Measurements from ENCODE around the gene IDS.
A peak's percentile ranks its signal among the peaks of the same experiment; 100 is the strongest.
"Not testable (repeated sequence)": the region's sequence is repeated elsewhere in the genome, so short reads cannot be mapped to it uniquely, and the experiment has no call there.

IDS gene

DNA sequence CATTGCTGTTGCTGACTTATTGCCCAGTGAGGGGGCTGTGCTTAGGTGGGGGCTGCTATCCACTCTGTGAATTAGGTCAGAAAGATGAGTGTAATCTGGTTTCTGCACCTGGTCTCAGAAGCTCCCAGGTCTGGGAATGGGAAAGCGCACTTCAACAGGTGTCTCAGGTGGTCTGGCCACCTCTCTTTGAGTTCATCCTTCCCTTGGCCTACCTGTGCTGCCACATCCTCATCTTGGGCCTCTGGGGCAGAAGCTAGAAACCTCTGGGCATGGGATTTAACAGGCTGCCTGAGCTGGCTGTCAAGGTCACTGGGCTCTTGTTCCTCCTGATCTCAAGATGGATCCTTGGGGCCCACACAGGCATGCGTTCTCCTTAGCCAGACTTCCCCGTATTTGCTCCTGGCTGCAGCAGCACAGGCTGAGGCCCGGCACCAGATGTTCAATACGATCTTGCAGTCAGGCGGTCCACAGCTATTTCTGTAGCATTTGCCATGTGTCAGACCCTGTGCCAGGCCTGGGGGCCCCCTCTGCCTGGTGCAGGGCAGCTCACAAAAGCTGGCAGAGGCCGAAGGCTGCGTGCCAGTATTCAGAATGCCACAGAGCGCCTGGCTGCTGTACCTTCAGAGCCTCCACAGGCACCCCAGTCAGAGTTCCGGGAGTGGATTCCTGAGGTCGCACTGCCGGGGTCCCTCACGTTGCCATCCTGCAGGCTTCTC is 21.4 kb upstream of the IDS start:
- not testable (repeated sequence) for DNase-seq

DNA sequence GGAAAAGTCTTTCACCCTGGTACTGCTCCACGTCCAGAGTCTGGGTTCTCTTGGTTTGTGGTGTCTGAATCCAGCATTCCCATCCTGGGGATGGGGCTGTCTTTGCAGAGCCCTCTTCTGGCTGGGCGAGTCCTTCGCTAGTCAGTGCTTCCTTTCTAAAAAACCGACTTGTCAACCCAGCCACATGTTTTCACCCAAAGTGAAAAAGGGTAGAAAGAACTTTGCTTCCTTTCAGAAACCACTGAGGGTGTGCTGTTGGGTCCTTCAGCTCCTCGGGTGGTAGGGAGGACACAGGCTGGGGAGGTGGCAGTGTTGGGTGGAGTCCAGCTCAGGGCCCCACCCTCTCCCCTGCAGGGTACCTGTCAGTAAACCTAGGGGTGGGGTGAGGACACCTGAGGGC is 20.8 kb upstream of the IDS start:
- DNase-seq = peak in 1 of 5 donors; percentile 71

DNA sequence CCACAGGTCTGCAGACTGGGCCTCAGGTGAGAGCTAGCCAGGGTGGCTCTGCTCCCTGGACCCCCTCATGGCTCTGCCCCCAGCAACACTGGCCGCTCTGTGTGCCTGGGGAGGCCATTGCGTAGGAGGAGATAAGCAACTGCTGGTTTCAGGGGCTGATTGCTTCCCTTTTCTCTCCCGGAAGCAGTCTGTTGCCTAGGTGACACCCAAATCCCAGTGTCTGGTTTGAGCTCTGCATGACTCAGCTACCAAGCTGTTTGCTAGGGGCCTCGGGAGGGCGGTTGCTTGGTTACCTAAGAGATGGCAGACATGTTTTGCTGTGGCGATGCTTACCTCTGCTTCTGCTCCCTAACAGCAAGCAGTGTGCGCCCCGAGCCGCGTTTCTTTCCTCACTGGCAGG is 20.3 kb upstream of the IDS start:
- DNase-seq = peak; percentile 55 to 77 (median 64)

DNA sequence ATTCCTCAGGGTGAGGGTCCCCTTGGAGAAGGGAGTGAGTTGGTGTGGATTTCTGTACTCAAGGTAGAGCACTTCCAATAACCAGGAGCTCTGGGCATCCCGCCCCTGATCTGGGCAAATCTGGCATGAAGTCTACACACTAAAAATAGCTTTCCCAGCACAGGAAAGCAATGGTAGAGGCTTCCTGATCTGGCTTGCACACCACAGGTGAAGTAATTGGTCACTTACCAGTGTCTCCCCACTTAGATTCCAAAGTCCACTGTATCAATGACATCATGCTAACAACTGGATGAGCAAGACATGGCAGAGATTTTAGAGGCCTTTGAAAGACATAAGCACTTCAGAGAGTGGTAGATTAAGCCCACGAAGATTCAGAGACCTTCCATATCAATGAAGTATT is 17.8 kb upstream of the IDS start:
- DNase-seq = no peak

DNA sequence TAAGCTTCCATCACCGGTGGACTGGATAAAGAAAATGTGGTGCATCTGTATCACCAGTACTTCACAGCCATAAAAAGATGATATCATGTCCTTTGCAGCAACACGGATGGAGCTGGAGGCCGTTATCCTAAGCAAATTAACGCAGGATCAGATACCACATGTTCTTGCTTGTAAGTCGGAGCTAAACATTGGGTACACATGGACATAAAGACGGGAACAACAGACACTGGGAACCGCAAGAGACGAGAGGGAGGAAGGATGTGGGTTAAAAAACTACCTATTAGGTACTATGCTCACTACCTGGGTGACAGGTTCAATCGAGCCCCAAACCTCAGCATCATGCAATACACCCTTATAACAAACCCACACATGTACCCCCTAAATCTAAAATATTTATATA is 16.3 kb upstream of the IDS start:
- DNase-seq = peak in 1 of 5 donors; percentile 33

DNA sequence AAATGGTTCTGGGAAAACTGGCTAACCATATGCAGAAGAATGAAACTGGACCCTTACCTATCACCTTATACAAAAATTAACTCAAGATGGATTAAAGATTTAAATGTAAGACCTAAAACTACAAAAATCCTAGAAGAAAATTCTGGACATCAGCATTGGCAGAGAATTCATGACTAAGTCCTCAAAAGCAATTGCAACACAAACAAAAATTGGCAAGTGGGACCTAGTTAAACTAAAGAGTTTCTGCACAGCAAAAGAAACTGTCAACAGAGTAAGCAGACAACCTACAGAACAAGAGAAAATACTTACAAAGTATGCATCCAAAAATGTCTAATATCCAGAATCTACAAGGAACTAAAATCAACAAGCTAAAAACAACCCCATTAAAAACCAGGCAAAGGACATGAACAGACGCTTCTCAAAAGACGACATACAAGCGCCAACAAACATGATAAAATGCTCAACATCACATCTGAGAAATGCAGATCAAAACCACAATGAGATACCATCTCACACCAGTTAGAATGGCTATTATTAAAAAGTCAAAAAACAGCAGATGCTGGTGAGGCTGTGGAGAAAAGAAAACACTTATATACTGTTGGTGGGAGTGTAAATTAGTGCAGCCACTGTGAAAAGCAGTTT is 15.7 kb upstream of the IDS start:
- DNase-seq = not testable (repeated sequence)

DNA sequence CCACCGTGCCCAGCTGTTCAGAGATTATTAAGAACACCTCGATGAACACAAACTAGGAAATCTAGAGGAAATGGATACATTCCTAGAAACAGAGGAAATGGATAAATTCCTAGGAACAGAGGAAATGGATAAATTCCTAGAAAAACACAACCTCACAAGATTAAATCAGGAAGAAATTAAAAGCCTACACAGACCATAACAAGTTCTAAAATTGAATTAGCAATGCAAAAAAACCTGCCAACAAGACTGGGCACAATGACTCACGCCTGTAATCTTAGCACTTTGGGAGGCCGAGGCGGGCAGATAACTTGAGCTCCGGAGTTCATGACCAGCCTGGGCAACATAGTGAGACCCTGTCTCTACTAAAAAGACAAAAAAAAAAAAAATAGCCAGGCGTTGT is 13.1 kb upstream of the IDS start:
- DNase-seq = no peak

DNA sequence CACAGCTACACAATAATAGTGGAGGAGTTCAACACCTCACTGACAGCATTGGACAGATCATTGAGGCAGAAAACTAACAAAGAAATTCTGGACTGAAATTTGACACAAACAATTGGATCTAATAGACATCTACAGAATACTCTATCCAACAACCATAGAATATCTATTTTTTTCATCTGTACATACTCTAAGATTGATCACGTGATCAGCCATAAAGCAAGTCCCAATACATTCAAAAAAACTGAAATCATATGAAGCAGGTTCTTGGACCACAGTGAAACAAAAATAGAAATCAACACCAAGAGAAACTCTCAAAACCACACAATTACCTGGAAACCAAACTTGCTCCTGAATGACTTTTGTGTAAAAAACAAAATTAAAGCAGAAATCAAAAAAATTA is 12.2 kb upstream of the IDS start:
- DNase-seq = no peak

DNA sequence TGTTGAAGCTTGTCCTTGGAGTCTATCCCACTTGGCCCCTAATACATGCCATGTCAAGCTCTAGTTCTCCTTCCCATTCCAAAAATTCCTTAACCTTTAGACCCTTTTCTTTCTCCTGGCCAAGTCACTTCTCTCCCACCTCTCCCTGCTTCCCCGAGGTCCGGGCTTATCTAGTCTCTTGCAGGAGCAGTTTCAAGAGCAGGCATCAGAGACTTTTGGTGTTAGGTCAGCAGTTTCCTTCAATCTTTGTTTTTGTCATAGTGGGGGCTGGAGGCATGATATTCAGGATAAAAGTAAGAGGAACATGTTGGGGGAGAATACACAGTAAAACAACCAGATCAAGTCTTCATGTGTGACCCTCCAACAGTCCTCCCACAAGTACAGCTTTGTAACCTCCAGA is 11.5 kb upstream of the IDS start:
- no peak for DNase-seq

DNA sequence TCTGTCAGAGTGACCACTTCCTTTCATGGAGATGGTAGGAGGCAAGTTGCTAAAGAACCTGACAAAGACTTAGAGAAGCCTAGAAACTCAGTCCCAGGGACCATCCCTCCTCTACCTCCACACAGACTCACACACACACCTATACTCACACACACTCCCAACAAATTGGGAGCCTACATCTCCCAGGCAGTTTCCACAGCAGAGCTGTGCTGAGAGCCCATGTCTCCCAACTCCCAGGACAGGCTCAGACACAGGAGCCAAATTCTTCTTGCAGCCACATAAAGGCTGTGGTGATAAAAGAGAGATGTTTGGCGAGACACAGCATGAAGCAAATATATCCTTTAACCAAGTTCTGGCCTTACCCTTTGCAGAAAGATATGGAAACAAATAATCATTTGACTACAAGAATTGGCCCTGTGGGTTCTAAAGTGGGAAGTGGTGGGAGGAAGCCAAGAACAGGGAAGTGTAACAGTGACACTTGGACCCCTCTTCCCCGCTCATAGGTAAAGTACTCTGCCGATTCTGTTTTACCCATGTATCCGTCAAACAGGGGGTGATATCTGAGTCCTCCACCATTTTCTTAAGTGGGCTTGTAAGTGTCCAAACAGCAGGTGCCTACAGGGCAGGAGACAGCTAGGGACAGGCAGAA is 11.0 kb upstream of the IDS start:
- no peak for DNase-seq

DNA sequence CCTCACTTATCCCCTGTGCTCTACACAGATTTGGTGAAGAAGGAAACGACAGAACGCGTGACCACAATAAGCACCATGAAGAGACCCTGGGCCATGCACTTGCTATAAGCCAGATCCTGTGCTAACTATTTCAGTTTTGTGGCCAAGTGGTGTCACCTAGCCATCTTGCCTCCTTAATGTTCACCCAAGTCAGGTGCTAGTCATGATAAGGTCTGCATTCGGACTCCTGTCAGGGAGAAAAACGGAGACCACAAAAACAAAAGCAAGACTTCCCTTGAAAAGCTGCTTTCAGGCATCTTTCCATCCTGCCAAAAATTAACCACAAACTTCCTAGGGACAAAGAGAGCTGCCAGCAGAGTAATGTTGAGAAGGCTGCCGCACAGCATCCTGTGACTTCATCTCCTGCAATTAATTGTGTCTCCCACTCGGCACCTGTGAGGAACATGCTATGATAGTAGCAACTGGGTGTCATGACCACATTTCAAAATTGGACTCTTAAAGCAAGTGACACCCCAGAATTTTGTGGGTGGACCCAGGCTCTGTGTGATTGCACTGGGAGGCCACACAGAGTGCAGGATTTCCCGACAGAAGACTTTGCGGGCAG is 8.8 kb upstream of the IDS start:
- DNase-seq = no peak

DNA sequence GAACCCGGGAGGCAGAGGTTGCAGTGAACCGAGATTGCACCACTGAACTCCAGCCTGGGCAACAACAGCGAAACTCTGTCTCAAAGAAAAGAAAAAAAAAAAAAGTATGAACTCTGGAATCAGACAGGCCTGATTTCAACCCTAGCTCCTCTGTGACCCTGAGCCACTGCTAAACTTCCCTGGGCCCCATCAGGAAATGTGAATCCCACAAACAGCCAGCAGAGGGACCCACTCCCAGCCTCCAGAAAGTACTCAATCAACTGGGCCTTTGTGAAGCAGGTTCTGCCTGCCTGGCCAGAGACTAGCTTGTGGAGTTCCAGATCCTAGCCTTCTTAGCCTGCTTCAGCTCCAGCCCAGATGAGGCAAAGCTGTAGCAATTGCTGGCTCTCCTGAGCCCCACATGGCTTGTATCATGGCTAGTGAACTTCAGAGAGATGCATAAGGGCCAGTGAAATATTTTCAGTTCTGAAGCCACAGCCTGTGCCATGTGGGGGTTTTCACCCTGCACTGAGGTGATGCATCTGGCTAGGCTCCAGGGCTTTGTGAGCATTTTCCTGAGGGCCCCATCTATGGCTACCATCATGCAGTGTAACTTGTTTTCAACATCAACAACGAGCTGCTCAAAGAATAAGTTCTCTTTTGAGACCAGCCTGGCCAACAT is 7.2 kb upstream of the IDS start:
- peak; percentile 26 to 57 (median 39) for DNase-seq

DNA sequence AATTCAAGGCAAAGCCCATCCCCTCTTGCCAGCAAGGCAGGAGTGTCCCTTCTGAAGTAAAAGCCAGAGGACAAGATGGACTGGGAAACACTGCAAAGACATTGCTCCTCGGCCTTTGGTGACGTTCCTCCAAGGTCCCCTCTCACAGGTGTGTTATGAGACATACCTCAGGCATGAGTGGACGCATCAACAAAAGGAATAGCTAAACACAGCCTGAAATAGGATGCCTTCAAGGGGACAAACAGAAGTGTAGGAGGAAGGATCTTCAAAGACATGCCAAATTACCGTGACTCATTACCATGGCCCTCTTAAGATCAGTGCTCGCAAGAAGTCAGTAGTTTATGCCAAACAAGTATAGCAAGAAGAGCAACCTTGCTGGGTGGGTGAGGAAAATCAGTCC is 6.0 kb upstream of the IDS start:
- DNase-seq = no peak

DNA sequence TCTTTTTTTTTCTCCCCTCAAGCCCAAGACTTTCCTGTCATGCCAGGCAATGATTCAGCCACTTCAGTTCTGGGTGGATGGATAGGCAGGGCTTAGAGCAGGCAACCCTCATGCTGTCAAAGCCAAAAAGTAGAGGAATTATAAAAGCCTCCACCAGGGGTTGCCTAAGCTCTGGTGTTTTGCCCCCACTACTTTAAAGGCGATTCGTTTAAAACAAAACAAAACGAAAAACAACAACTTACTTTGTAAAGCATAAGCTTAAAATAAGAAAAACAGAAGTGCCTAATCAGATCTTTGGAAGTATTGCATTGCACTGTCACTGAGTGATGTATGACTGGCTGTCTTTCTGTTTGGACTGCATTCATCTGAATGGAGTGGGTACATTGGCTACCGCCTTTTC is 5.3 kb upstream of the IDS start:
- no peak for DNase-seq

DNA sequence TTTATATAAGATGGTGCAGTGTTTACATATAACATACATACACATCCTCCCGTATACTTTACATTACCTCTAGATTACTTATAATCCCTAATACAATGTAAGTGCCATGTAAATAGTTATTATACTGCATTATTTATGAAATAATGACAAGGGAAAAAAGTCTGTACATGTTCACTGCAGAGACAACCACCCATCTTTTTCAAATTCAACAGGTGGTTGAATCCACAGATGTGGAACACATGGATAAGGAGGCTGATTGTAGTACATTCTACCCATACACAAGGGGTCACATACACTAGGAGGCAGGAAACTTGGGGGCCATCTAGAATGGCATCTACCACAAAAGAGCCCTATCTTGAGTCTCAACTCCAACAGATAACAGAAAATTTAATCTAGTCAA is 3.4 kb upstream of the IDS start:
- no peak for DNase-seq

DNA sequence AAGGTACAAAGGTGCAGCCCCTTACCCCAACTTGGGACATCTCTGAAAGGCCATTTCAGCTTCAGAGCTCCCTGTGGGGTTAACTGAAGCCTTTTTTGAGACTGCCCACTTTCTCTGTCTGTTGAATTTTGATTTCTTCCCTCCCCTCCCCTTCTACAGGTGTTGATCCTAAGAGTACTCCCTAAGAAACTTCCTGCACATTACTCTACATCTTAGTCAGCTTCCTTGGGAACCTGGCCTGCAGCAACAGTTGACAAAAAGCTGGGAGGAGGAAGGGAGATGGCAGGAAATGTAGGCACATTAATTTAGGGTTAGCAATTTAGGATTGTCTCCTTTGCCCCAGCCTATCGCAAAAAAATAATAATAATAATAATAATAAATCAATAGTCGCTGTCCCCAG is 1.2 kb upstream of the IDS start:
- DNase-seq = no peak

DNA sequence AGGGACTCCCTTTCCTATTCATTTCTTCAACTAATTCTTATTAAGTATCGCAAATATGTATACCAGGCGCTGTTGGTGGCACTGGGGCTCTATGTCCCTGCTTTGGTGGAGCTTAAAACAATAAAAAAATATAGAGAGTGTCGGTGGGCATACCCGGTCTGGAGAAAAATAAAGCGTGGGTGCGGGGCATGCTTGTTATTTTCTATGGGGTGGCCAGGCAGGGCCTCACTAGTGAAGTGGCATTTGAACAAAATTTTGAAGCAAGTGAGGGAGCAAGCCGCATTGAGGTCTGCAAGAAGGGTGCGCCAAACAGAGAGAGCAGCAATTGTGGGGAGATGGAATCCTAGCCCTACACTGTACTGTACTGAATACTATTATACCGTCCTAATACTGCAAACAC is 565 bp upstream of the IDS start:
- DNase-seq = no peak

DNA sequence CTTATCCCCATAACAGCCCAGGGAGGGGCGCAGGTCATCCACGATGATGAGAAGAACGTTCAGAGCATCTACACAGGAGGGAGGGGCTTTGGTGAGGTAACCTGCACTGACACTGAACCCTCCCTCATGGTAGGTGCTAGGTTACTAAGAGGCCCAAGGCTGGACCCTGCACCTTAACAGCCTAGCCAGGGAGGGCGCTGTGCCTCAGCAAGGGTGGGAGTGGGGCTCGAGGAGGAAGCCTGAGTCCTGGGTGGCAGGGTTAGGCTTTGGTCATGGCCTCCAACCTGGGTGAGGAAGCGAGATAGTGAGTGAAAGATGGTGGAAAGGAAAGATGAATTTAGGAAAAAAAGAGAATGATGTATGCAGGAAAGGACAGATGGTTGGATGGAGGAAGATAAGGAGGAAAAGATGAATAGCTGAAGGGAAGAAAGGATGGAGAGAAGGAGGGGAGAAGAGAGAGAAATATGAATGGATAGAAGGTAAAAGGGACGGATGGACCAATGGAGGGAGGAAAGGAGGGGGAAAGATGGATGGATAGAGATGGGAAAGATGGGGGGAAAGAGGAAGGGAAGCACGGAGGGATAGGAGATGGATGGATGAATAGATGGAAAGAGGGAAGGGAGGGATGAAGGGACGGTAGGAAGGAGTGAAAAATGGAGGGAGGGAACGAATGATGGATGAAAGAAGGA is 736 bp downstream of the IDS start:
- peak; percentile 30 to 80 (median 62) for DNase-seq

DNA sequence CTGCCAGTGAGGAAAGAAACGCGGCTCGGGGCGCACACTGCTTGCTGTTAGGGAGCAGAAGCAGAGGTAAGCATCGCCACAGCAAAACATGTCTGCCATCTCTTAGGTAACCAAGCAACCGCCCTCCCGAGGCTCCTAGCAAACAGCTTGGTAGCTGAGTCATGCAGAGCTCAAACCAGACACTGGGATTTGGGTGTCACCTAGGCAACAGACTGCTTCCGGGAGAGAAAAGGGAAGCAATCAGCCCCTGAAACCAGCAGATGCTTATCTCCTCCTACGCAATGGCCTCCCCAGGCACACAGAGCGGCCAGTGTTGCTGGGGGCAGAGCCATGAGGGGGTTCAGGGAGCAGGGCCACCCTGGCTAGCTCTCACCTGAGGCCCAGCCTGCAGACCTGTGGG is 1.7 kb downstream of the IDS start:
- peak; percentile 47 to 74 (median 52) for DNase-seq

DNA sequence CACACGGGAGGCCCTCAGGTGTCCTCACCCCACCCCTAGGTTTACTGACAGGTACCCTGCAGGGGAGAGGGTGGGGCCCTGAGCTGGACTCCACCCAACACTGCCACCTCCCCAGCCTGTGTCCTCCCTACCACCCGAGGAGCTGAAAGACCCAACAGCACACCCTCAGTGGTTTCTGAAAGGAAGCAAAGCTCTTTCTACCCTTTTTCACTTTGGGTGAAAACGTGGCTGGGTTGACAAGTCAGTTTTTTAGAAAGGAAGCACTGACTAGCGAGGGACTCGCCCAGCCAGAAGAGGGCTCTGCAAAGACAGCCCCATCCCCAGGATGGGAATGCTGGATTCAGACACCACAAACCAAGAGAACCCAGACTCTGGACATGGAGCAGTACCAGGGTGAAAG is 2.2 kb downstream of the IDS start:
- DNase-seq = peak in 1 of 5 donors; percentile 43

DNA sequence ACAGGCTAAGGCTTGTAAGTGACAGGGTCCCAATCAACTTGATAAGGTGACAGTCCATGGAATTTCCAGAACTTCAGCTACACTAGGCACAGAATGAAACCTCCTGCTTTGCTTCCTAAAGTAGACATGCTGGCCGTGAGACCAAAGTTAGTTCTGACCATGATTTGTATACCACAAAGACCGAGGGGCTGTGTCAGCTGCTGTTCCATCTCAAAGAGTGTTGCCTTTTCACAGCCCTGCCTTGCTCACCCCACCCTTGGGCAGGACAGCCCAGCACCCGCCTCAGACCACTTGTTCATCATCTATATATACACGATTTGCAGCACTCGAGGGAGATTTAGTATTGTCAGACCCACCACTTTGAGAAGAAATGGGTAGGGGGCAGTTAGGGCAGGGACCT is 5.3 kb downstream of the IDS start:
- no peak for DNase-seq

DNA sequence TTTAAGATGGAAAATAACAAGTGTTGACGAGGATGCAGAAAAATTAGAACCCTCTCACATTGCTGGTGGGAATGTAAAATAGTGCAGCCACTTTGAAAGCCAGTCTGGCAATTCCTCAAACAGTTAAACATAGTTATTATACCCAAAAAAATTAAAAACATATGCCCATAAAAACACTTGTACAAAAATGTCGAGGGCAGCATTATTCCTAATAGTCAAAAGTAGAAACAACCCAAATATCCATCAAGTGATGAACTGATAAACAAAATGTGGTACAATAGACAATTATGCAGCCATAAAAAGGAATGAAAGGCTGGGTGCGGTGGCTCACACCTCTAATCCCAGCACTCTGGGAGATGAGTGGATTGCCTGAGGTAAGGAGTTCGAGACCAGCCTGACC is 6.3 kb downstream of the IDS start:
- no peak for DNase-seq

DNA sequence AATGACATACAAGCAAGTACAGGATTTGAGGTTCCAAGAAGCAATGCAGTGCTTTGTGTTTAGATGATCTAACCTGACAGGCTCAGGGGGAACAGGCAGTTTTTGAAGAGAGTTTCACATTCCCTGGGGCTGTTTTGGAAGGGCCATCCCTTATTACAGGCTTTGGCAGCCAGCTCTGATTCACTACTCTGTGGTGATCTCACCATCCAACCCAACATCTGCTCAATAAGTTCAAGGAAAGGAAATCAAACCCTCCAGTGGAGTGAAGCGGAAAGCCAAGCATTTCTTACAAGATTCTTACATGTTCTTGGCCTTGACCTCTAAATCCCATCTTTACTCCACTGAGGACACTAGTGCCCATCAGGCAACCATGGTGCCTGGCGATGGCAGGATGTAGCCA is 7.5 kb downstream of the IDS start:
- no peak for DNase-seq

All from T-helper 1 cell (primary cell).